HCT116 (cell line): ENCODE data around the gene RXFP3. TPM values are rescaled to one million over a fixed set of nuclear protein-coding genes. Genes with fewer than 3 reads are reported as not detected.

Experiments used
- ATAC-seq: fragments of 200-7000 bp; cut with Tn5 transposase; 2 replicates; pipeline ENCODE4 v1.9.1; 2020; ENCODE audit warnings: mild to moderate bottlenecking, moderate library complexity
- BruUV-seq: library from RNA; stranded (reverse); fragments of 400-500 nt; replicated peaks from 2 replicates; lab custom pipeline; 2021; lab: Mats Ljungman, UMichigan
- CTCF ChIA-PET: fragments of 300-600 bp; sonication (Branson Sonifier 250); formaldehyde crosslinking; loops from one replicate; lab custom pipeline; 2021; ENCODE audit warnings: antibody characterized with exemption; lab: Charles Lee
- POLR2A ChIA-PET: fragments of 300-600, 350-600 bp; sonication (Branson Sonifier 250); formaldehyde crosslinking; loops from one replicate; lab custom pipeline; 2021; ENCODE audit warnings: antibody characterized with exemption; lab: Charles Lee
- RAD21 ChIA-PET, 2 experiments: fragments of 300-600 bp; sonication (Branson Sonifier 250); formaldehyde crosslinking; loops; one replicate each; lab custom pipeline; 2023; ENCODE audit warnings: low total read pairs in 2 of 2; ENCODE audit not compliant: uncharacterized antibody in 2 of 2, unreplicated experiment in 2 of 2, low non-redundant PET in 1 of 2; lab: Charles Lee
- DNase-seq: peaks from one replicate; pipeline ENCODE4 v3.0.0-alpha.2; 2010; ENCODE audit warnings: low read depth, low spot score
- H2AFZ ChIP-seq: fragments of 200-600 bp; shearing (Covaris generic), sonication (generic); 2 replicates; pipeline ENCODE4 v1.6.1; 2017; ENCODE audit warnings: low read depth, mixed run types, mixed read lengths, antibody characterized with exemption, low read length; ENCODE audit not compliant: poor library complexity, severe bottlenecking
- H3K27ac ChIP-seq: 2 replicates; pipeline ENCODE4 v1.5.1; 2012; ENCODE audit warnings: low read depth, low read length
- H3K27me3 ChIP-seq: fragments of 200-600 bp; sonication (generic); 2 replicates; pipeline ENCODE4 v1.6.1; 2016; ENCODE audit warnings: mixed run types, low read length, mixed read lengths; ENCODE audit not compliant: insufficient read depth
- H3K36me3 ChIP-seq, 2 experiments: fragments of 200-500 bp in 1 of 2; fragments of 200-600 bp in 1 of 2; sonication (Bioruptor generic) in 1 of 2; sonication (generic) in 1 of 2; 2 replicates each; pipeline versions ENCODE4 v1.5.1 to v1.6.1; 2014 to 2016; ENCODE audit warnings: low read length in 2 of 2, inconsistent platforms in 1 of 2, mixed read lengths in 1 of 2, mixed run types in 1 of 2; ENCODE audit not compliant: insufficient read depth in 2 of 2, control insufficient read depth in 1 of 2
- H3K4me1 ChIP-seq, 2 experiments: fragments of 200-600 bp in 1 of 2; sonication (generic) in 1 of 2; 2 replicates each; pipeline versions ENCODE4 v1.5.1 to v1.6.1; 2012 to 2017; ENCODE audit warnings: low read length in 2 of 2, inconsistent platforms in 1 of 2, mild to moderate bottlenecking in 1 of 2, mixed read lengths in 1 of 2, mixed run types in 1 of 2, moderate library complexity in 1 of 2; ENCODE audit not compliant: insufficient read depth in 2 of 2, control insufficient read depth in 1 of 2
- H3K4me2 ChIP-seq: fragments of 200-600 bp; sonication (generic); 2 replicates; pipeline ENCODE4 v1.6.1; 2017; ENCODE audit warnings: mixed run types, low read length, mixed read lengths
- H3K4me3 ChIP-seq, 2 experiments: fragments of 200-600 bp in 1 of 2; sonication (generic) in 1 of 2; replicated peaks in 1 of 2; 2 replicates each; pipeline ENCODE4 v1.5.1; 2011 to 2016; ENCODE audit warnings: low read length in 2 of 2, control low read depth in 1 of 2, low read depth in 1 of 2, mild to moderate bottlenecking in 1 of 2, mixed read lengths in 1 of 2, mixed run types in 1 of 2
- H3K79me2 ChIP-seq: fragments of 200-600 bp; sonication (generic); 2 replicates; pipeline ENCODE4 v1.6.1; 2017; ENCODE audit warnings: mild to moderate bottlenecking, mixed run types, low read length, moderate library complexity, mixed read lengths; ENCODE audit not compliant: insufficient read depth
- H3K9ac ChIP-seq: fragments of 200-600 bp; sonication (generic); 2 replicates; pipeline ENCODE4 v1.6.1; 2016; ENCODE audit warnings: low read length, mixed read lengths
- H3K9me2 ChIP-seq: fragments of 200-600 bp; sonication (generic), shearing (Covaris generic); 2 replicates; pipeline ENCODE4 v1.6.1; 2017; ENCODE audit warnings: mixed run types, mild to moderate bottlenecking, moderate library complexity; ENCODE audit not compliant: insufficient read depth
- H3K9me3 ChIP-seq, 2 experiments: fragments of 200-500 bp in 1 of 2; fragments of 200-600 bp in 1 of 2; sonication (Bioruptor generic) in 1 of 2; sonication (generic) in 1 of 2; 2 replicates each; pipeline ENCODE4 v1.6.1; 2014 to 2017; ENCODE audit warnings: low read length in 2 of 2, mixed read lengths in 2 of 2, inconsistent platforms in 1 of 2, low read depth in 1 of 2, mild to moderate bottlenecking in 1 of 2, mixed run types in 1 of 2, moderate library complexity in 1 of 2; ENCODE audit not compliant: control insufficient read depth in 1 of 2, insufficient read depth in 1 of 2
- H4K20me1 ChIP-seq: fragments of 200-600 bp; sonication (generic), shearing (Covaris generic); 2 replicates; pipeline ENCODE4 v1.6.1; 2017; ENCODE audit warnings: mixed run types, mild to moderate bottlenecking, moderate library complexity; ENCODE audit not compliant: insufficient read depth
- CBX3 ChIP-seq: IDR thresholded peaks from 2 replicates; pipeline ENCODE4 v1.6.1; 2012; ENCODE audit warnings: low read depth
- EGR1 ChIP-seq: IDR thresholded peaks from 2 replicates; pipeline ENCODE4 v1.6.1; 2012; ENCODE audit warnings: low read depth
- ELF1 ChIP-seq: IDR thresholded peaks from 2 replicates; pipeline ENCODE4 v1.6.1; 2012; ENCODE audit warnings: low read depth, borderline replicate concordance
- EZH2 ChIP-seq: fragments of 200-600 bp; sonication (generic); IDR thresholded peaks from 2 replicates; pipeline ENCODE4 v1.6.1; 2017; ENCODE audit warnings: antibody characterized with exemption, mixed run types
- JUND ChIP-seq: IDR thresholded peaks from 2 replicates; pipeline ENCODE4 v1.6.1; 2012
- POLR2A ChIP-seq: IDR thresholded peaks from 2 replicates; pipeline ENCODE4 v1.7.0; 2011; ENCODE audit warnings: borderline replicate concordance; ENCODE audit not compliant: insufficient read depth, insufficient read length; ENCODE audit errors: extremely low read depth
- SP1 ChIP-seq: IDR thresholded peaks from 2 replicates; pipeline ENCODE4 v1.6.1; 2012; ENCODE audit warnings: low read depth
- intact Hi-C: fragments of 100-400 bp; cut with micrococcal nuclease; formaldehyde crosslinking; loops from 2 replicates; pipeline ENCODE4 v1.10.0; 2022
- total RNA-seq: library from RNA; stranded (reverse); gene quantifications from one replicate; pipeline ENCODE4 v1.2.1, GENCODE V29; 2021; ENCODE audit not compliant: unreplicated experiment
- TF ChIP-seq, protein P1 (sequence below): IDR thresholded peaks from 2 replicates; pipeline ENCODE4 v1.6.1; 2011; ENCODE audit warnings: mild to moderate bottlenecking, low read length, moderate library complexity; ENCODE audit not compliant: insufficient replicate concordance; ENCODE audit errors: extremely low read depth
- TF ChIP-seq, protein P2 (sequence below): IDR thresholded peaks from 2 replicates; pipeline ENCODE4 v1.6.1; 2012; ENCODE audit warnings: low read depth

The RXFP3 gene
- total RNA-seq, 1 experiment from 2014 or later = not detected

DNA sequence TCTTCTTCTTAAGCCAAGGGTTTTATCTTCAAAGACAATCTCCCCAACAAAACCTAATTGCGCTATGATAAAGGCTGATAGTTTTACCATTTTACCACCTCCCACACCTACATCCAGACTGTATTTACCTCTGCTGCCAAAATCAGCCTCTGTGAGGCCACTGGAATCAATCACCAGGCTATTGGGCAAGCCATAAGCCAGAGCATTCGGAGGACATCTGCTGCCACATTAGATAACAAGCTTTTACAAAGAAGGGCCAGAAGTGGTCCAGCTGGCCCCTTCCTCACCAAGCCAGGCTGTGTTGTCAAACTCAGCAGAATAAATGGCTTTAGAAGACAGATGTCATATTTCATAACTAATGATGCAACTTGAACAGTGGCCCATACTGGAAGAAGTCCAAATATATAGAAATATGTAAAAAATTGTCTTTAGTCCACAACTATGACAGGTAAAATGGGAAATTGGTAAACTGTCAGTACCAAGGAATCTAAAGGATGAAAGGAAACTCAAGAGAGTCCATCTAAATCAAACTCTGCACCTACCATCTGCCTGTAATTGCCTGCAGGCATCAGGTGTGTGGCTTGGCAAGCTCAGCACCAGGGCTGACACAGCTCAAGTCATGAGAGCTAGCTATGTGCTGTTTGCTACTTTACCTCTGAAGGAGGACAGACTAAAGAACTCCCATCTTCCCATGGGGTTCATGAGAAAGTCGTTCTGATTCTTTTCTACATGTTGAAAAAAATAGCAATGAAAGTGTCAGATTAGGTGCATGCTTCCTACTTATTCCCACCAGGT lies 32.2 kb downstream of the RXFP3 start:
- CTCF ChIA-PET = no interaction called here
- POLR2A ChIA-PET = no interaction called here
- no peak overlapping the region for H2AFZ ChIP-seq
- H3K27me3 ChIP-seq = peaks cover 8% of the 10 kb centered on the region
- no peaks in the 10 kb centered on the region for H3K9me2 ChIP-seq
- no peak overlapping the region for H3K9ac ChIP-seq
- DNase-seq (no peak), ATAC-seq (no peak)
- no peak overlapping the region for H3K27ac ChIP-seq
- H3K9me3 ChIP-seq = no peaks in the 10 kb centered on the region
- no peak overlapping the region for H3K4me2 ChIP-seq
- TF ChIP-seq EZH2 = no peak
- TF ChIP-seq, protein P1, sequence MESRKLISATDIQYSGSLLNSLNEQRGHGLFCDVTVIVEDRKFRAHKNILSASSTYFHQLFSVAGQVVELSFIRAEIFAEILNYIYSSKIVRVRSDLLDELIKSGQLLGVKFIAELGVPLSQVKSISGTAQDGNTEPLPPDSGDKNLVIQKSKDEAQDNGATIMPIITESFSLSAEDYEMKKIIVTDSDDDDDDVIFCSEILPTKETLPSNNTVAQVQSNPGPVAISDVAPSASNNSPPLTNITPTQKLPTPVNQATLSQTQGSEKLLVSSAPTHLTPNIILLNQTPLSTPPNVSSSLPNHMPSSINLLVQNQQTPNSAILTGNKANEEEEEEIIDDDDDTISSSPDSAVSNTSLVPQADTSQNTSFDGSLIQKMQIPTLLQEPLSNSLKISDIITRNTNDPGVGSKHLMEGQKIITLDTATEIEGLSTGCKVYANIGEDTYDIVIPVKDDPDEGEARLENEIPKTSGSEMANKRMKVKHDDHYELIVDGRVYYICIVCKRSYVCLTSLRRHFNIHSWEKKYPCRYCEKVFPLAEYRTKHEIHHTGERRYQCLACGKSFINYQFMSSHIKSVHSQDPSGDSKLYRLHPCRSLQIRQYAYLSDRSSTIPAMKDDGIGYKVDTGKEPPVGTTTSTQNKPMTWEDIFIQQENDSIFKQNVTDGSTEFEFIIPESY = no peak
- TF ChIP-seq EGR1 = no peak
- no peak for TF ChIP-seq ELF1
- no peak for TF ChIP-seq POLR2A
- TF ChIP-seq, protein P2, sequence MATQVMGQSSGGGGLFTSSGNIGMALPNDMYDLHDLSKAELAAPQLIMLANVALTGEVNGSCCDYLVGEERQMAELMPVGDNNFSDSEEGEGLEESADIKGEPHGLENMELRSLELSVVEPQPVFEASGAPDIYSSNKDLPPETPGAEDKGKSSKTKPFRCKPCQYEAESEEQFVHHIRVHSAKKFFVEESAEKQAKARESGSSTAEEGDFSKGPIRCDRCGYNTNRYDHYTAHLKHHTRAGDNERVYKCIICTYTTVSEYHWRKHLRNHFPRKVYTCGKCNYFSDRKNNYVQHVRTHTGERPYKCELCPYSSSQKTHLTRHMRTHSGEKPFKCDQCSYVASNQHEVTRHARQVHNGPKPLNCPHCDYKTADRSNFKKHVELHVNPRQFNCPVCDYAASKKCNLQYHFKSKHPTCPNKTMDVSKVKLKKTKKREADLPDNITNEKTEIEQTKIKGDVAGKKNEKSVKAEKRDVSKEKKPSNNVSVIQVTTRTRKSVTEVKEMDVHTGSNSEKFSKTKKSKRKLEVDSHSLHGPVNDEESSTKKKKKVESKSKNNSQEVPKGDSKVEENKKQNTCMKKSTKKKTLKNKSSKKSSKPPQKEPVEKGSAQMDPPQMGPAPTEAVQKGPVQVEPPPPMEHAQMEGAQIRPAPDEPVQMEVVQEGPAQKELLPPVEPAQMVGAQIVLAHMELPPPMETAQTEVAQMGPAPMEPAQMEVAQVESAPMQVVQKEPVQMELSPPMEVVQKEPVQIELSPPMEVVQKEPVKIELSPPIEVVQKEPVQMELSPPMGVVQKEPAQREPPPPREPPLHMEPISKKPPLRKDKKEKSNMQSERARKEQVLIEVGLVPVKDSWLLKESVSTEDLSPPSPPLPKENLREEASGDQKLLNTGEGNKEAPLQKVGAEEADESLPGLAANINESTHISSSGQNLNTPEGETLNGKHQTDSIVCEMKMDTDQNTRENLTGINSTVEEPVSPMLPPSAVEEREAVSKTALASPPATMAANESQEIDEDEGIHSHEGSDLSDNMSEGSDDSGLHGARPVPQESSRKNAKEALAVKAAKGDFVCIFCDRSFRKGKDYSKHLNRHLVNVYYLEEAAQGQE = no peak
- no peak for TF ChIP-seq SP1
- TF ChIP-seq CBX3 = no peak
- no peak for TF ChIP-seq JUND
- H4K20me1 ChIP-seq = no peaks in the 10 kb centered on the region
- H3K4me3 ChIP-seq = no peak overlapping the region
- H3K4me1 ChIP-seq = no peaks in the 10 kb centered on the region
- intact Hi-C loops = no loop called here
- H3K79me2 ChIP-seq = no peaks in the 10 kb centered on the region
- BruUV-seq = no TSS peak
- RAD21 ChIA-PET = no interaction called here
- H3K36me3 ChIP-seq = no peaks in the 10 kb centered on the region
